ENCODE measurements around the gene PRKN.

DNA sequence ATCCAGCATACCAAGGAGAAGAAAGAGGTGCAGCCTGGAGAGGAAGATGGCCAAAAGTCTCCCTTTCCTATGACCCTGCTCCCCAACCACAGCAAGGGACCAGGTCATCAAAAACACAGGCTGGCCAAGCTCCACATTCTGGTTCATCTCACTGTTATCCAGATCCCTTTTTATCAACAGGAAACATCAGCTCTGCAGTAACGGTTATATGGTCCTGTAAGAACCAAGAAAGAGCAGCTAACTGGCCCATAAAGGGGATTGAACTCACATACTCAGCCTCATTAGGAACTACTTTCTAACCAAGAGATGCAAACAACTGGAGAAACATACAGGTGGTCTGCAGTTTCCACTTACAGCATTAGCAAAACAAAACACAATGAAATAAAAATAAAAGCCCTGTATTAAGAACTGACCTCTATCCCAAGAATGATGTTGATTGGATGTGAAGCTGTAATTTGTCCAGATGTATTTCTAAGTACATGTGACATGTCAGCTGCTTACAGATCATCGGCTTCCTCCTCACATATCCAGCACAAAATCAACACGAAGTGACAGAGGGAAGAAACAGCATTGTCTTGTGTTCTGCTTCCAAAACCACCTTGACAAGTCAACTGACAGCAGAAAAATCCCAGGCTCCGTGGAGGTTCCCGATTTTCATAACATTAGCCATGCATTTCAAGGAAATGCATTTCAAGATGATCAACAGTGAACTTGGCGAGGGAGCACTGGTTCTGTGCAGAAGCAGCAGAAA, 896.5 kb downstream of the PRKN start:
- TF ChIP-seq, protein P1, sequence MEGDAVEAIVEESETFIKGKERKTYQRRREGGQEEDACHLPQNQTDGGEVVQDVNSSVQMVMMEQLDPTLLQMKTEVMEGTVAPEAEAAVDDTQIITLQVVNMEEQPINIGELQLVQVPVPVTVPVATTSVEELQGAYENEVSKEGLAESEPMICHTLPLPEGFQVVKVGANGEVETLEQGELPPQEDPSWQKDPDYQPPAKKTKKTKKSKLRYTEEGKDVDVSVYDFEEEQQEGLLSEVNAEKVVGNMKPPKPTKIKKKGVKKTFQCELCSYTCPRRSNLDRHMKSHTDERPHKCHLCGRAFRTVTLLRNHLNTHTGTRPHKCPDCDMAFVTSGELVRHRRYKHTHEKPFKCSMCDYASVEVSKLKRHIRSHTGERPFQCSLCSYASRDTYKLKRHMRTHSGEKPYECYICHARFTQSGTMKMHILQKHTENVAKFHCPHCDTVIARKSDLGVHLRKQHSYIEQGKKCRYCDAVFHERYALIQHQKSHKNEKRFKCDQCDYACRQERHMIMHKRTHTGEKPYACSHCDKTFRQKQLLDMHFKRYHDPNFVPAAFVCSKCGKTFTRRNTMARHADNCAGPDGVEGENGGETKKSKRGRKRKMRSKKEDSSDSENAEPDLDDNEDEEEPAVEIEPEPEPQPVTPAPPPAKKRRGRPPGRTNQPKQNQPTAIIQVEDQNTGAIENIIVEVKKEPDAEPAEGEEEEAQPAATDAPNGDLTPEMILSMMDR (IDR thresholded peaks at IDR 0.05): no peak
- no peak for TF ChIP-seq ZFX (IDR thresholded peaks at IDR 0.05; ENCODE audit: borderline replicate concordance)

Measured in 22Rv1 (cell line).